RWPE2 (cell line): ENCODE results near the gene FXYD4.

ENCODE experiments used
- ATAC-seq: fragments of 200-7000 bp; cut with Tn5 transposase; 3 replicates; pipeline ENCODE4 v1.9.1; 2021; ENCODE audit warnings: low read depth
- DNase-seq: peaks from one replicate; pipeline ENCODE4 v3.0.0-alpha.2; 2020; ENCODE audit warnings: low spot score
- H3K27ac ChIP-seq: fragments of 450-650 bp; 2 replicates; pipeline ENCODE4 v1.5.1; 2017; ENCODE audit warnings: mild to moderate bottlenecking; ENCODE audit not compliant: poor library complexity, severe bottlenecking
- H3K27me3 ChIP-seq: fragments of 250-450 bp; sonication (Bioruptor Pico); 2 replicates; pipeline ENCODE4 v1.5.1; 2021; ENCODE audit warnings: mild to moderate bottlenecking, moderate library complexity; ENCODE audit not compliant: insufficient read depth, poor library complexity, severe bottlenecking
- H3K36me3 ChIP-seq: fragments of 250-450 bp; sonication (Bioruptor Pico); 2 replicates; pipeline ENCODE4 v1.5.1; 2020; ENCODE audit warnings: low read depth, mild to moderate bottlenecking, moderate library complexity
- H3K4me1 ChIP-seq: fragments of 250-450 bp; sonication (Bioruptor Pico); 2 replicates; pipeline ENCODE4 v1.5.1; 2021; ENCODE audit warnings: mild to moderate bottlenecking, moderate library complexity; ENCODE audit not compliant: insufficient read depth, poor library complexity, severe bottlenecking
- H3K4me3 ChIP-seq: fragments of 250-450 bp; sonication (Bioruptor Pico); 2 replicates; pipeline ENCODE4 v1.5.1; 2021; ENCODE audit warnings: mild to moderate bottlenecking, moderate library complexity; ENCODE audit not compliant: severe bottlenecking
- H3K9me3 ChIP-seq: fragments of 250-450 bp; sonication (Bioruptor Pico); 2 replicates; pipeline ENCODE4 v1.5.1; 2021; ENCODE audit warnings: mild to moderate bottlenecking, moderate library complexity; ENCODE audit not compliant: severe bottlenecking
- TF ChIP-seq, protein P1 (sequence below): fragments of 450-650 bp; IDR thresholded peaks from one replicate; pipeline ENCODE4 v1.5.1; 2017; ENCODE audit warnings: mild to moderate bottlenecking, moderate library complexity; ENCODE audit not compliant: poor library complexity, severe bottlenecking

Gene FXYD4

DNA sequence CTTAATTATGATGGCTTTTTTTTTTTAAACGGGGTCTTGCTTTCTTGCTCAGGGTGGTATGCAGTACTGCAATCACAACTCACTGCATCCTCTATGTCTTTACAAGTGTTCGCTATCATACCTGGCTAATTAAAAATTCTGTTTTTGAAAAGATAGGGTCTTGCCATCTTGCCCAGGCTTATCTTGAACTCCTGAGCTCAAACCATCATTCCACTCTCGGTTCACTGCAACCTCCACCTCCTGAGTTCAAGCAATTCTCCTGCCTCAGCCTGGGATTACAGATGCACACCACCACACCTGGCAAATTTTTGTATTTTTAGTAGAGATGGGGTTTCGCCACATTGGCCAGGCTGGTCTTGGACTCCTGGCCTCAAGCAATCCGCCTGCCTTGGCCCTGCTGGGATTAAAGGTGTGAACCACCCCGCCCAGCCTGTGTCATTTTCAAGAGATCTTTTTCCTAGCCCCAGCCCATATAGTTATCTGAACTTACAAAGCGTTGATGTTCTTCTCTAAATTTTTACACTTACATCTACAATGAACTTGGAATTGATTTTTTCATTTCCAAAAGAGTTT, 31.5 kb downstream of the FXYD4 start:
- ATAC-seq (no peak), DNase-seq (no peak)
- Histone ChIP-seq H3K4me3 (no peak overlapping the region), H3K36me3 (peaks cover 77% of the 10 kb centered on the region), H3K9me3 (no peaks in the 10 kb centered on the region), H3K4me1 (peaks cover 61% of the 10 kb centered on the region), H3K27ac (peak overlapping the region; percentile 91), H3K27me3 (no peaks in the 10 kb centered on the region)
- TF ChIP-seq, protein P1, sequence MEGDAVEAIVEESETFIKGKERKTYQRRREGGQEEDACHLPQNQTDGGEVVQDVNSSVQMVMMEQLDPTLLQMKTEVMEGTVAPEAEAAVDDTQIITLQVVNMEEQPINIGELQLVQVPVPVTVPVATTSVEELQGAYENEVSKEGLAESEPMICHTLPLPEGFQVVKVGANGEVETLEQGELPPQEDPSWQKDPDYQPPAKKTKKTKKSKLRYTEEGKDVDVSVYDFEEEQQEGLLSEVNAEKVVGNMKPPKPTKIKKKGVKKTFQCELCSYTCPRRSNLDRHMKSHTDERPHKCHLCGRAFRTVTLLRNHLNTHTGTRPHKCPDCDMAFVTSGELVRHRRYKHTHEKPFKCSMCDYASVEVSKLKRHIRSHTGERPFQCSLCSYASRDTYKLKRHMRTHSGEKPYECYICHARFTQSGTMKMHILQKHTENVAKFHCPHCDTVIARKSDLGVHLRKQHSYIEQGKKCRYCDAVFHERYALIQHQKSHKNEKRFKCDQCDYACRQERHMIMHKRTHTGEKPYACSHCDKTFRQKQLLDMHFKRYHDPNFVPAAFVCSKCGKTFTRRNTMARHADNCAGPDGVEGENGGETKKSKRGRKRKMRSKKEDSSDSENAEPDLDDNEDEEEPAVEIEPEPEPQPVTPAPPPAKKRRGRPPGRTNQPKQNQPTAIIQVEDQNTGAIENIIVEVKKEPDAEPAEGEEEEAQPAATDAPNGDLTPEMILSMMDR = no peak

GRCh38 chr10:43403911-43404703, 32.7 kb downstream of the FXYD4 start:
- H3K9me3 ChIP-seq = no peaks in the 10 kb centered on the region
- H3K27ac ChIP-seq = peak overlapping the region; percentile 91
- peaks cover 72% of the 10 kb centered on the region for H3K36me3 ChIP-seq
- DNase-seq = no peak
- H3K27me3 ChIP-seq = no peaks in the 10 kb centered on the region
- no peak overlapping the region for H3K4me3 ChIP-seq
- TF ChIP-seq, protein P1 = no peak
- H3K4me1 ChIP-seq = peaks cover 53% of the 10 kb centered on the region
- no peak for ATAC-seq

GRCh38 chr10:43404704-43405084, 33.3 kb downstream of the FXYD4 start:
- DNase-seq (no peak), ATAC-seq (no peak)
- H3K27me3 ChIP-seq = no peaks in the 10 kb centered on the region
- peak overlapping the region; percentile 5 for H3K4me3 ChIP-seq
- TF ChIP-seq, protein P1 = no peak
- H3K4me1 ChIP-seq = peaks cover 50% of the 10 kb centered on the region
- H3K36me3 ChIP-seq = peaks cover 66% of the 10 kb centered on the region
- H3K9me3 ChIP-seq = no peaks in the 10 kb centered on the region
- peak overlapping the region; percentile 91 for H3K27ac ChIP-seq

GRCh38 chr10:43407148-43407575, 35.7 kb downstream of the FXYD4 start:
- ATAC-seq (no peak), DNase-seq (no peak)
- Histone ChIP-seq H3K27me3 (no peaks in the 10 kb centered on the region), H3K27ac (peak overlapping the region; percentile 91), H3K36me3 (peaks cover 47% of the 10 kb centered on the region), H3K9me3 (no peaks in the 10 kb centered on the region), H3K4me1 (peaks cover 30% of the 10 kb centered on the region), H3K4me3 (peak overlapping the region; percentile 46)
- TF ChIP-seq, protein P1 = no peak
